Epithelial cell of prostate (primary cell): ENCODE data around the gene RPS19.
"Not testable (repeated sequence)": the region's sequence is repeated elsewhere in the genome, so short reads cannot be mapped to it uniquely, and the experiment has no call there.

Source experiments
- DNase-seq: peaks from one replicate; pipeline ENCODE4 v3.0.0-alpha.2; 2011; ENCODE audit warnings: low read depth, low spot score
- H3K27ac ChIP-seq: fragments of 450-650 bp; 2 replicates; pipeline ENCODE4 v1.5.1; 2017; ENCODE audit warnings: mild to moderate bottlenecking

Gene RPS19

DNA sequence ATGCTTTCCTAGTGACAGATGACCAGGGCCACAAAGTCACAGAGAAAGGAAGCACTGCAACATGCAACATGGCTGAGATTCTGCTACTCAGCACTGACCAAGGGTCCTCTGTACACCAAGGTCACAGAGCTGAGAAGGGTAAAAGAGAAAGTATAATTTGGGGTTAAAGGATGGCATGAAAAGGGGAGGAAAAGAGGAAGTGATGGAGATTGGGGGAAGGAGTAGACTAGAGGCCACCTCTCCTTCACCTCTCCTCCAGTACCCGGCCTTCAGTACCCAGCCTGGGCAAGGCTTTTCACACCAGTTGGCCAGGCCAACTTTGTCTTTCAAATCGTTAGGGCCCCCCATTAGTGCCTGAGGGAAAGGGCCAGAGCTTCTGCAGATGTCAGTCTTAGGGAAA is 6.3 kb upstream of the RPS19 start:
- no peak for DNase-seq
- no peak overlapping the region for H3K27ac ChIP-seq

DNA sequence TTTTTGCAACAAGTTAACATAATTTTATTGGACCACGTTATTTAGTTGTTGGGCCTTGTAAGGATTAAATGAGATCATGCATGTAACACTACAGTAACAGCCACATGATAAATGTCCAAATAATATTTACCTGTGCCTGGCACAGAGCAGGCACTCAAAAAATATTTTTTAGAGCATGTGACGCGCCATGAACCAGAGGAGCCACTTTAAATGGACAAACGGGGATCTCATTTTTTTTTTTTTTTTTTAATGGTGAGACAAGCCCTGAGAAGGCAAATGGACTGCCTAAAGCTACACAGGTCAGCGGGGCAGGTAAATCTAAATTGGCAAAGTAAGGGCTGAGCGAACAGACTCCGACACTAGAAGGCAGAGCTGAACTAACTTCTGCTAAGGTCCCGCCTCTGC is 840 bp upstream of the RPS19 start:
- H3K27ac ChIP-seq, result peak overlapping the region; percentile 91
- no peak for DNase-seq

DNA sequence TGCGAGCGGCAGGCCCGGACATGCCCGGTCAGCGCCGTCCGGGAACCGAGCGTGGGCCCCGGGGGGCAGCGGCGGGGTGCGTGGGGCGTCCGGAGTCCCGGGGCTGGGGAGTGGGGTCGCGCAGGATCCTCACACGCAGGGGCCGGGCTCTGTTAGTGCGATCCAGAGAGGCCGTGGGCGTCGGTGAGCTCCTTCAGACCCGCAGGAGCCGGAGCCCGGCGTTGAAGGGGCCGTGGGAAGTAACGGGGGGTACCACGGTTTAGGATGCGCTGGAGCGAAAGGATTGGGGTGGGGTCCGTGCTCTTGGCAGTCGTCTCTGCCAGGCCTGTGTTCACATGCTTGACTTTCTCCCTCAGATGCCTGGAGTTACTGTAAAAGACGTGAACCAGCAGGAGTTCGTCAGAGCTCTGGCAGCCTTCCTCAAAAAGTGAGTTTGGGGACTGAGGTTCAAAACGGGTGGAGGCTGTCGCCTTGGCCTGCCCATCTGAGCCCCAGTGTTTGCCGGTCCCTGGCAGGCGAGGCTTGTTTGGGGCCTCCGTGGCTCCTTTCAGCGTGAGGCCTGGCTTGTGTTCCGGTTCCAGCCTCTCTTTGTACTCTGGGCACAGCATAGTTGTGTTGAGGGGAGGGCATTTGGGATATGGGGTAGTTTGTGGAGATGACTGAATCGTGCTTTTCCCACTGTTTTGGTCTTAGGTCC is 512 bp downstream of the RPS19 start:
- no peak for DNase-seq
- peak overlapping the region; percentile 91 for H3K27ac ChIP-seq

DNA sequence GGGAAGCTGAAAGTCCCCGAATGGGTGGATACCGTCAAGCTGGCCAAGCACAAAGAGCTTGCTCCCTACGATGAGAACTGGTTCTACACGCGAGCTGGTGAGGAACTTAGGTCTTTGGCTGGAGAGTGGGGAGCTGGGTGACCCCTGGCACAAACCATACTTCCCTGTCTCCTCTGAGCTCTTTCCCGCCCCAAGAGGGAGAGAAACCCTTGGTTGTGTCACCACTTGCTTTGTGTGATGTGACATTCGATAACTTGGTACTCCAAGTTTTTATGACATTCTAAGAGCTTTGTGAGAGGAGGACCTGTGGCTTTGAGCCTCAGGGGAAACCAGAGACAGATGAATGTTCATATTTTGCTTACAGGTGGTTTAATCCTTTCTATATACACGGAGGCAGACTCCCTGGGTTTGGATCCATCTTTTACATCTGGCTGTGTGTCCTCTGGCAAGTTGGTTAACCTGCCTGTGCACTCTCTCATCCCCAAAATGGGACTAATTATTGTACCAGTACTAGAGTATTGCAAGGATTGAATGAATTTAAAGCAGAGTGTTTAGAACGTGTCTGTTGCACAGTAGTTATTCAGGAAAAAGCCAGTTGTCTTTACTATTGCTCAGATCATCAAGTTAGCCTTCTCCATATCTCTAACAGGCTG is 1.2 kb downstream of the RPS19 start:
- DNase-seq, result no peak
- H3K27ac ChIP-seq, result peak overlapping the region; percentile 91

DNA sequence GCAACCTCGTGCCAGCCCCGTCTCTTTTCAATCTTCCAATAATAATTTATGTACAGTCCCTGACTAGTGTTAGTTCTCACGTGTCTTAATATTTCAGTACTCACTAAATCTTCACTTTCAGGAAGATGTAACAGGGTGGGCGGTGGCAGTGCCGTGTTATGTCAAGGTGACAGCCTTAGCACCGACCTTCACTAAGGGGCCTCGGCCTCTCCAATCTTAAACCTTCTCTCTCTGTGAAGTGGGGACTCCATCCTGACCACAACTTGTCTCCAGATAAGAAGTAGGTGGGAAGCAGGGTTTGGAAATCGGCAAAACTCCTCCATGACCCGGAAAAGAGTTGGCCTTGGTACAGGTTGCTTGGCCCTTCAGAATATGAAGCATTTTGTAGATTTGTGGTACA is 1.8 kb downstream of the RPS19 start:
- no peak for DNase-seq
- H3K27ac ChIP-seq, result peak overlapping the region; percentile 91

DNA sequence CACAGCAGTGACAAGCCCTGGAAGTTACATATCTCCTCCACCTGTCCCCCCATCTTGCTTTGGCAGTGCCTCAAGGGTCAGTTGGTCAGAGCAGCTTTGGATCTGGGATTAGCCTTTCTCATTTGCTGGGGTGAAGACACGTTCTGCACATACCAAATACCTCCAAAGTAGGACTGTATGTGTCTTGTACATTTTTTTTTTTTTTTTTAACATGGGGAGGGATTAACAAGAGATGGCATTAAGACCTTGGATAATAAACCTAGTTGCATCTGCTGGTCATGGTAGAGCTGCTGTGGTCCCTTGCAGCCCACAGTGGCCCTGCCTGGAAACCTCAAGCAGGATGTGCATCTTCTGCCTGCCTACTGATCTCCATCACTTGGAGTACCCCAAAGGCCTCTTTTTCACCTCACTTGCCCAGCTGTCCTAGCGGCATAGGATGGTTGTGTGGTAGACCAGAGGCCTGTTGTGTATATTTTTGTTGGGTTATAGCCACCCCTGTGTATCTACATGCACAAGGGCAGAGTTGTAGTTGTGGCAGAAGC is 2.5 kb downstream of the RPS19 start:
- H3K27ac ChIP-seq, result peak overlapping the region; percentile 91

DNA sequence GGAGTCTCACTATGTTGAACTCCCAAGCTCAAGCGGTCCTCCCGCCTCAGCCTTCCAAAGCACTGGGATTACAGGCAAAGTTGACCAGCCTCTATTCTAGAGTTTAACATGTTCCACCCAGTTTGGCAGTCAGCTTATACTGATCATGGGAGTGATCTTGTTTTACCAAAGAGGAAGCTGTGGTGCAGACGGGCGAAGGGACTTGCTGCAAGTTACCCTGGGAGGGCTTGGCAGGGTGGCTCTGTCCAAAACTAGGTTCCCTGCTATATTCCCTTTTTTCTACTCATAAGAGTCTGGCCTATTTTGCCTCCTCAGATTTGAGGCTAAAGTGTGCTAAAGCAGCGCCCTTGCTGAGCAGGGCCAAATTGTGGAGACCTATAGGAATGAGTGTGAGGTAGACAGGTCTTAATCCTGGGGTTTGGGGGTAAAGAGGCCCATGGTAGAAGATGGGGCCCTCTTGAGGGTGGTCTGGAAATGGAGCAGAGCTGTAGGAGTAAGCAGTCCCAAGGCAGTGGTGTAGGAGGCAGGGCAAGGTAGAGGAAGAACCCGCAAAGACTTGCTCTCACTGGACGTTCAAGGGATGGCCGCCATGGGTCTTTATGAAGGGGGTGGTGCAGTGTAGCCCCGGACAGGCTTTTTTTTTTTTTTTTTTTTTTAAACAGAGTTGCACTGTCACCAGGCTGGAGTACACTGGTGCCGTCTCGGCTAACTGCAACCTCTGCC is 3.3 kb downstream of the RPS19 start:
- DNase-seq, result no peak
- H3K27ac ChIP-seq, result peak overlapping the region; percentile 91

More for the DNA sequence above, 2.5 kb downstream of the RPS19 start:
- DNase-seq, result no peak

DNA sequence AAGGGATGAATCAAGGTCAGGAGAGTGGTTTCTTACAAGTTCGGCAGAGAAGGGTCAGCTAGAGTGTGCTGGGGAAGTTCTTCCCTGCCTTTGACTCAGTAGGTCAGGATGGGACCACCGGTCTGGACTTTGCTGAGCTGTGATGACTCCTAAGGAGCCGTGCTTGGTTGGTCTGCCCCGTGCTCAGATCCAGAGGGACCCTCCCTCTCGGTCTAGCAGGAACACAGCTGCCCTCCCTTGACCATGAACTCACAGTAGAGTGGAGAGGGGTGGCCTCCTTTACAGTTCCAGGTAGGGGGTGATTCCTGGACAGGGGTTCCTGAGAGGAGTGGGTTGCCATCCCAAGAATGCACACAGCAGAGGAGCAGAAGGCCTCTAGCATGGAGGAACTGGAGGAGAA is 4.3 kb downstream of the RPS19 start:
- DNase-seq, result no peak
- H3K27ac ChIP-seq, result peak overlapping the region; percentile 27

DNA sequence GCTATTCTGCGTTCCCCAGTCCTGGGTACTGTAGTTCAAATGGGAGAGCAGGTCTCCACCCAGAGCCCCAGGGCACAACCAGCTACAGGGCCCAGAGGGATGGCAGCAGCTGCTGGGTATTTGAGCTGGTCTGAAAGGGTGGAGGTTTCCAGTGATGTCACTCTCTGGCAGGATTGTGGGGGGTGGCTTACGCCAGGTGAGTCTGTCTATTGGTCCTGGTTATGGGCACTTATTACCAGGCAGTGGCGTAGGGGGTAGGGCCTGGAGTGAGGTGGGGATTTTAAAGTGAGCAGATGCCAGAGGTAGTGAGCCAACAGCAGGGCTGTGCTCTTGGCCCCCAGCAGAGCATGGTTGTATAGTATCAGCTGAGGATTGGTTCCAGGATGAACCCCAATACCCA is 6.2 kb downstream of the RPS19 start:
- peak overlapping the region; percentile 27 for H3K27ac ChIP-seq
- no peak for DNase-seq

DNA sequence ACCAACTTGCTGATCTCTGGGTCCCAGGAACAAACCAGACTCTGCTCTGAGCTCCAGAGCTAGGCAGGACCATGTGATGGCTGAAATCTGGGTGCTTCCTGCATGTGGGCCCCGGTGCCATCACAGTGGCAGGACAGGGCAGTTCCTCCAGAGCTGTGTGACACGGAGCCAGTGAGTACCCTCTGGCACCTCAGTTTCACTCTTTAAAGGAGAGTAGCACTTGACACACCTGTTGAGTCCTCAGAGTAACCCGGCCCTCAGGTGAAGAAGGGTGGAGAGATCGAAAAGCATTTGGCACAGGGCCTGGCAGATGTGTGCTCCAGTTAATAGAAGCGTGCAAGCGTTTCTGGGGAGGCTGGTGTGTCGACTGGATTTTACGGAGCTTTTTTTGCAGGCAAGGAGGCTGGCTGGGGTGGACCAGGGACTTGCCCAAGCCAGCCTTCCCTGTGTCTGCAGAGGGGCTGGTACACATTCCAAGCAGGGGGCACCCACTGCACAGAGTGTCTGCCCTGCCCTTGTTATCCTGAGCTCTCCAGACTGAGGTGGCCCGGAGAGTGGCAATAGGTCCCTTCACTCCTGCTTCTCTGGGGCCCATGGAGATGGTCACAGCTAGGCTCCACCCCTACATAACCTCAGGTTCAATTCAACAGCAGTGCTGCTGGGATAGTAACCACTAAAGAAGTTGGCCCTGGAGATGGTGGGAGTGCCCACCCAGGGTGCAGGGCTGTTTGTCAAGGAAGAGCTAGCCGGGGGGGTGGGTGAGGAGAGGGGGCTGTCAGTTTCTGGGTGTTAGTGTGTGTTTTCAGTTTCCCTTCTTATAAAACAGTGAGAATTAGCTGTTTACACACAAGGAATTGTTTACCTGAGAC is 8.3 kb downstream of the RPS19 start:
- no peak for DNase-seq
- peak overlapping the region; percentile 27 for H3K27ac ChIP-seq

DNA sequence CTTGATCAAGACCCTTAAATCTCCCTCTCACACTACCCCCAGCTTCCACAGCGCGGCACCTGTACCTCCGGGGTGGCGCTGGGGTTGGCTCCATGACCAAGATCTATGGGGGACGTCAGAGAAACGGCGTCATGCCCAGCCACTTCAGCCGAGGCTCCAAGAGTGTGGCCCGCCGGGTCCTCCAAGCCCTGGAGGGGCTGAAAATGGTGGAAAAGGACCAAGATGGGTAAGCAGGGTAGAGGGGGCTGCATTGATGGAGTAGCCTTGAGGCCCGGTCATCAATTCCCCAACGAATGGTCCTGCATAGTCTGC is 8.9 kb downstream of the RPS19 start:
- peak overlapping the region; percentile 27 for H3K27ac ChIP-seq

DNA sequence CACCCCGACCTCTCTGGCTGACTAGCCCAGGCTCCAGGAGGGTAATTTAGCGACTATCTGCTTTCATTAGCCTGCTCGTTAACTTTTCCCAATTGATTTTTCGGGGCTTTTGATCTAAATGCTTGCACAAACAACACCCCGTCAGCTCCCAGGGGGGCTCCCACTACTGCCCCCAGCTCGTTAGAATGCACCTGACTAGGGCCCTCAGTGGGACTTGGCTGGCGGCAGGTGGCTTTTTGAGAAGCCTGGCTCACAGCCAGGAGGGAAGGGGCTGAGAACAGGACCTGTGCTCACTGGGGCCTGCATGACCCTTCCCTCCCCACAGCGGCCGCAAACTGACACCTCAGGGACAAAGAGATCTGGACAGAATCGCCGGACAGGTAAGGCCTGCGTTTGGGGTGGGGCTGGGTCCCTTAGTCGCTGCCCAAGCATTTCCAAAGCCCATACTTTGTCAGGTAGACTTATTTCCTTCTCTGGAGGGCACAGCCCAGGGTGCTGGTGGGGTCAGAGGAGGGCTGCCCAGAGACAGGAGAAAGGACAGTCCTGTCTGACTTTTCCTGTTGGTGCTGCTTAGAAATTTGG is 9.4 kb downstream of the RPS19 start:
- H3K27ac ChIP-seq, result peak overlapping the region; percentile 20
- no peak for DNase-seq

More for the DNA sequence above, 8.9 kb downstream of the RPS19 start:
- DNase-seq, result no peak

DNA sequence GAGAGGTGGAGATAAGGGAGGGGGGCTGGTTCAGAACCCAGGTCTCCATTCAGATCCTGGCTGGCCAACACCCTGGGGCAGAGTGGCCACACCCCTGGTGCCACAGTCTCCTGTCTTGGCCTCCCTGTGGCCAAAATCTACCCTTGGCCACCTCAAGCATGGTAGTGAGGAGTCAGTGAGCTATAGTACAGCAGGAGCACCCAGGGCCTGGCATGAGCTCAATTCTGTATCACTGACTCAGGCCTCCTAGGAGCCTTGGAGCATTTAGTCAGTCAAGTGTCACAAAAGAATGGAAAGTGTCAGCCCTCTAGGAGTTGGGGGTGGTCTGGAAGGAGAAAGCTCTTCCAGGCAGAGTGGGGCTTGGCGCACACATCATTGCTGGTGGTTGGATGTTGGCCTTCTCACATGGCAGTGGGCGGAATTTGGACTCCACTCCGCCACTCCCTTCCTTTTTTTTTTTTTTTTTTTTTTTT is 10.4 kb downstream of the RPS19 start:
- DNase-seq, result no peak
- peak overlapping the region; percentile 20 for H3K27ac ChIP-seq

DNA sequence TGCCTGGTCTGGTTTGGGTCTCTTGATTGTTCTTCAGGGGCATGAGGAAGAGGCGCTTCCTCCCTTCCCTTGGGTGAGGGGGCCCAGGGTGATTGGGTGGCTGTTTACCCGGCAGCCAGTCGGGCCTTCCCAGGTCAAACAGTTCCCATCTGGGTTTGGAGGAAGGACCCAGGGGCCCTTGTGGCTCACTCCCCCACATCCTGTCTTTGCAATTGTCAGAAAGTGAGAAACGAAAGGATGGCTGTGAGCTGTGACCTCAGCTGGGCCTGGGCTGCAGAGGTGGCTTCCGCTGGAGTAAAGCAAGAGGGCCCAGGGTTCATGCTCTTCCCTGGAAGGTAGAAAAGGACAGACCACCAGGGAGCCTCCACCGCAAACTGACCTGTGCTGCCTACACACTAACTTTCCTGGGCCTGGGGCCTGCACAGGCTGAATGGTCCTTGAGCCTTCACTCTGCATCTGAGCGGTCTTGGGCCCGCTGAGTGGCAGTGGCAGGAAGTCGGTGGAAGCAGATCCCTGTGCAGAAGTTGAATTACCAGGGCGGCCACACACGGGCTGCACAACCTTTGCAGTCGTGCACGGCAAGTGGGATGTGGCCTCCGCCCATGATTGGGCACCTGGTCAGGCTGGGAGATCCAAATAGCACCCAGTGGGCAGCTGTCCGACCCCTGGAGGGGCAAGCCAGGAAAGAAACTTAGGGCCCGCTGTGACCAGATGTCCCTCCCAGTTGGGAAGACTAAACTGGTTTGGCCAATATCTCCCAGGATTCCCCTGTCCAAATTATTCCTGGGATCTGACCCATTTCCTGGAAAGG is 11.7 kb downstream of the RPS19 start:
- no peak overlapping the region for H3K27ac ChIP-seq
- DNase-seq, result no peak

DNA sequence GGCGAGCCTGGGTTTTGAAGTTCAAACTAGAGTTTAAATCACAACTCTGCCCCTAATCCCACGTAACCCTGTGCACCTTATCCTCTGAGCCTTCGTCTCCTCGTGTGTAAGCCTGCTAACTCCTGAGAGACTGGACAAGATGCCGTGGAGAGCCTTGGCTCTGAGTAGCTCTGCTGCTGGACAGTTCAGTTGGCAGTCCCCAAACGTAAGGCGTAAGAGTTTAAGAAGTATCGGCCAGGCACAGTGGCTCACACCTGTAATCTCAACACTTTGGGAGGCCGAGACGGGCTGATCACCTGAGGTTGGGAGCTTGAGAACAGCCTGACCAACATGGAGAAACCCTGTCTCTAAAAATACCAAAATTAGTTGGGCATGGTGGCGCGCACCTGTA is 12.3 kb downstream of the RPS19 start:
- H3K27ac ChIP-seq, result peak overlapping the region; percentile 26
- no peak for DNase-seq

DNA sequence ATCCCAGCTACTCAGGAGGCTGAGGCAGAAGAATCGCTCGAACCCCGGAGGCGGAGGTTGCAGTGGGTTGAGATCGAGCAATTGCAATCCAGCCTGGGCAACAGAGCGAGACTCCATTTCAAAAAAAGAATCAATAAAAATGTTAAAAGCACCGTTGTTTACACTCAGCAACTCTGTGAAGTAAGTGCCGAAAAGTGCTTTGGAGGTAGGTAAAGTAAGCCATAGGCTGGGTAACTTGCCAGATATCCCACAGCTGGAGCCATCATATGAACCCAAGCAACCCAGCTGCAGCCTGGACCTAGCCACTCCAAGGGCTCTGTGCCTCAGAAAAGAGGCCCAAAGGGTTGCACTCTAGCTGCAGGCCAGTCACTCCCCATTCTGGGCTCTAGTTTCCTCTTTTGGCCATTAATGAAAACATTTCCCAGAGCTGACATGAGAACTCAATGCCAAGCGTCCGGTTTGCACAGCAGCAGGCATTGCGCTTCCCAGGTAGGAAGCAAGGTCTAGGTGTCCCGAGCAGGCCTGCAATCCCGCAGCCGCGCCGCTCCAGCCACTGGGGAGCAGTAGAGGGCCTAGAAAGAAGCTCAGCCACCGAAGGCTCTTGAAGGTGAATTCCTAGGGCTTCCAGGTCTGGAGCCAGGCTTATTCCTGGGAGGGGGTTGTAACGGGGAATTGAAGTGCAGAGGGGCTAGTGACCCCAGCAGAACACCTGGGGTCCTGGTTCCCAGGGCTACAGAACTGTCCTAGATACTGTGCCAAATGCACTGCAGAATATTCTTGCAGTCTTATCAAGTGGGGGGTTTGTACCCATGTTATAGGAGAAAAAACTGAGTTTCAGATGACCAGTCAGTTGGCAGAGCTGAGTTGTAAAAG is 13.0 kb downstream of the RPS19 start:
- H3K27ac ChIP-seq, result peak overlapping the region; percentile 26
- no peak for DNase-seq

DNA sequence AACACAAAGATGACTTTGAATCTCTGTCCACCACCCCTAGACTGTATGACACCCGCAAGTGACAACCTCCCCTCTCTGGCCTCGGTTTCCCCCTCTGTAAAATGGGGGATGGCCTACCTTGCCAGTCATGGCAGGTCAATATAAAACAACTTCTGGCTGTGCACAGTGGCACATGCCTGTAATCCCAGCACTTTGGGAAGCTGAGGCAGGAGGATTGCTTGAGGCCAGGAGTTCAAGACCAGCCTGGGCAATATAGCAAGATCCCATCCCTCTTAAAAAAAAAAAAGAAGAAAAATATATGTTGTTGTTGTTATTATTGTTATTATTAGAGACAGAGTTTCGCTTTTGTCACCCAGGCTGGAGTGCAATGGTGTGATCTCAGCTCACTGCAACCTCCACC is 15.9 kb downstream of the RPS19 start:
- DNase-seq, H3K27ac ChIP-seq: not testable (repeated sequence)
